GM12875 (cell line): ENCODE results near the gene FAU.

ENCODE experiments used
- H3K4me3 ChIP-seq: one replicate; pipeline ENCODE4 v1.5.1; 2011; ENCODE audit warnings: low read depth, low read length, control low read depth
- CTCF ChIP-seq: IDR thresholded peaks from 2 replicates; pipeline ENCODE4 v1.5.1; 2011; ENCODE audit warnings: low read depth, mild to moderate bottlenecking, control low read depth, inconsistent platforms, low read length, moderate library complexity, borderline replicate concordance; ENCODE audit not compliant: insufficient read depth

The FAU gene

GRCh38 chr11:65165410-65166317, 43.7 kb upstream of the FAU start:
- H3K4me3 ChIP-seq: no peak overlapping the region
- TF ChIP-seq CTCF: no peak

GRCh38 chr11:65163684-65164083, 41.8 kb upstream of the FAU start:
- H3K4me3 ChIP-seq: no peak overlapping the region
- no peak for TF ChIP-seq CTCF

GRCh38 chr11:65160643-65161042, 38.7 kb upstream of the FAU start:
- H3K4me3 ChIP-seq: no peak overlapping the region
- TF ChIP-seq CTCF: no peak

GRCh38 chr11:65159012-65159411, 37.1 kb upstream of the FAU start:
- no peak overlapping the region for H3K4me3 ChIP-seq
- TF ChIP-seq CTCF: no peak

- no peak for TF ChIP-seq CTCF
- H3K4me3 ChIP-seq: no peak overlapping the region
These were observed 35.4 kb upstream of the FAU start for GRCh38 chr11:65157336-65157735.

- H3K4me3 ChIP-seq: no peak overlapping the region
- no peak for TF ChIP-seq CTCF
These were observed 35.0 kb upstream of the FAU start for GRCh38 chr11:65156926-65157325.

GRCh38 chr11:65156256-65156655, 34.3 kb upstream of the FAU start:
- H3K4me3 ChIP-seq: no peak overlapping the region

More at GRCh38 chr11:65156256-65156655, 34.3 kb upstream of the FAU start:
- TF ChIP-seq CTCF: no peak
